ENCODE results near the gene DSG4. TPM values are rescaled to one million over a fixed set of nuclear protein-coding genes. Genes with fewer than 3 reads are reported as not detected.

Gene DSG4
- total and polyA plus RNA-seq, 4 donors, result under 0.01 TPM; not detected in 3

- no peak overlapping the region for H3K4me3 ChIP-seq (ENCODE audit: low read depth in 1 of 3, low read length in 3 of 3)
- no peaks in the 10 kb centered on the region for H3K9me3 ChIP-seq (ENCODE audit: control insufficient read depth in 4 of 4, low read length in 3 of 4)
- H3K36me3 ChIP-seq (ENCODE audit: control insufficient read depth in 4 of 4, insufficient read depth in 3 of 4, low read depth in 1 of 4, low read length in 3 of 4), result no peaks in the 10 kb centered on the region
- H3K9ac ChIP-seq (ENCODE audit: low read depth in 1 of 2, low read length in 2 of 2), result no peak overlapping the region
- no peaks in the 10 kb centered on the region for H3K27me3 ChIP-seq (ENCODE audit: control insufficient read depth in 4 of 4, insufficient read depth in 4 of 4, low read length in 3 of 4)
- WGBS, result 96% methylated on average over 6 of the region's 6 CpGs
- no peak for TF ChIP-seq HNF4A (conservative IDR thresholded peaks at IDR 0.05)
- no peak for TF ChIP-seq REST (IDR thresholded peaks at IDR 0.05)
- TF ChIP-seq SP1 (IDR thresholded peaks at IDR 0.05), result no peak
- TF ChIP-seq FOXA2 (IDR thresholded peaks at IDR 0.05), result no peak
- TF ChIP-seq EGR1 (IDR thresholded peaks at IDR 0.05; ENCODE audit: low read depth in 2 of 2), result no peak
- no peak for TF ChIP-seq YY1 (IDR thresholded peaks at IDR 0.05)
- no peak for TF ChIP-seq ATF3 (IDR thresholded peaks at IDR 0.05)
- TF ChIP-seq ZBTB33 (IDR thresholded peaks at IDR 0.05), result no peak
- no peak for TF ChIP-seq NR2F2 (IDR thresholded peaks at IDR 0.05)
- TF ChIP-seq FOXA1 (IDR thresholded peaks at IDR 0.05), result no peak
- TF ChIP-seq RXRA (IDR thresholded peaks at IDR 0.05), result no peak
- no peak for TF ChIP-seq HNF4G (IDR thresholded peaks at IDR 0.05)
- no peak for TF ChIP-seq MAX (IDR thresholded peaks at IDR 0.05)
- no peak overlapping the region for H3K27ac ChIP-seq (ENCODE audit: low read depth in 1 of 2, low read length in 2 of 2)
- H3K4me1 ChIP-seq (ENCODE audit: control insufficient read depth in 4 of 4, insufficient read depth in 4 of 4, low read length in 3 of 4), result no peaks in the 10 kb centered on the region
- no peak for DNase-seq (ENCODE audit: low spot score)
Observed at GRCh38 chr18:31420032-31420431, 43.5 kb downstream of the DSG4 start.

- TF ChIP-seq ATF3 (IDR thresholded peaks at IDR 0.05) (no peak), RXRA (IDR thresholded peaks at IDR 0.05) (no peak), HNF4A (conservative IDR thresholded peaks at IDR 0.05) (no peak), MAX (IDR thresholded peaks at IDR 0.05) (no peak), ZBTB33 (IDR thresholded peaks at IDR 0.05) (no peak), YY1 (IDR thresholded peaks at IDR 0.05) (no peak)
- Histone ChIP-seq H3K4me3 (ENCODE audit: low read depth in 1 of 3, low read length in 3 of 3) (no peak overlapping the region), H3K27me3 (ENCODE audit: control insufficient read depth in 4 of 4, insufficient read depth in 4 of 4, low read length in 3 of 4) (no peaks in the 10 kb centered on the region), H3K4me1 (ENCODE audit: control insufficient read depth in 4 of 4, insufficient read depth in 4 of 4, low read length in 3 of 4) (no peaks in the 10 kb centered on the region), H3K9me3 (ENCODE audit: control insufficient read depth in 4 of 4, low read length in 3 of 4) (no peaks in the 10 kb centered on the region), H3K36me3 (ENCODE audit: control insufficient read depth in 4 of 4, insufficient read depth in 3 of 4, low read depth in 1 of 4, low read length in 3 of 4) (no peaks in the 10 kb centered on the region), H3K9ac (ENCODE audit: low read depth in 1 of 2, low read length in 2 of 2) (no peak overlapping the region), H3K27ac (ENCODE audit: low read depth in 1 of 2, low read length in 2 of 2) (no peak overlapping the region)
- 90% methylated on average over 2 of the region's 2 CpGs for WGBS
- no peak for DNase-seq (ENCODE audit: low spot score)
Observed at GRCh38 chr18:31420524-31420923, 43.9 kb downstream of the DSG4 start.
